ENCODE results near the gene GJA1. TPM values are rescaled to one million over a fixed set of nuclear protein-coding genes. Genes with fewer than 3 reads are reported as not detected.
A peak's percentile ranks its signal among the peaks of the same experiment; 100 is the strongest.

The GJA1 gene
- total RNA-seq, 6 donors from 2014 or later: 12.6 to 155 (median 87.8) TPM

DNA sequence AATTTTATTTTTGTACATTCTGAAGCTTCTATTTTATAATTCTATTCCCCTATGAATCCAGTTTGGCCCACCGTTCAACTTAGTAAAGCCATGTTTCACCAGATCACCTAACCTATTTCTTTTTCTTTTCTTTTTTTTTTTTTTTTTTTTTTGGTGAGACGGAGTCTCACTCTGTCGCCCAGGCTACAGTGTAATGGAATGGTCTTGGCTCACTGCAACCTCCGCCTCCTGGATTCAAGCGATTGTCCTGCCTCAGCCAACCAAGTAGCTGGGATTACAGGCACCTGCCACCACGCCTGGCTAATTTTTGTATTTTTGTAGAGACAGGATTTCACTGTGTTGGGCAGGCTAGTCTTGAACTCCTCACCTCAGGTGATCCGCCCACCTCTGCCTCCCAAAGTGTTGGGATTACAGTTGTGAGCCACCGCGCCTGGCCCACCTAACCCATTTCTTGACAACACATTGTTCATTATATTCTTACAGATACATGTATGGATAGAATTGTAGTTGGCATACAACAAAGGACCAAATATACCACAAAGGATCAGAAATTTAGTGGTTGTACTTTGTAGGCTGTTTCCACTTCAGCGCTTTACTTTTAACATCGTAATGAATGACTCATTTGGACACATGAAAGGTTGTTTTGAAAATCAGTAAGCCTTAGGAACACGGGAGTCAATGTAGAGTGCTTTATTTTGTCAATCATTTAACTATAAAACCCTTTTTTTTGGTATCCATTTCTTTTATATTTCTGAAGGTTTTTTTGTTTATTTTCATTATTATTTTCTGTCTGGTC lies 63.2 kb downstream of the GJA1 start:
- Histone ChIP-seq H3K9me3 (no peaks in the 10 kb centered on the region), H3K4me3 (no peak overlapping the region), H3K27ac (no peak overlapping the region), H3K27me3 (no peaks in the 10 kb centered on the region), H3K4me1 (peaks cover 0 to 3% (median under 1%) of the 10 kb centered on the region in 4 donors), H3K36me3 (no peaks in the 10 kb centered on the region)
- ATAC-seq (ENCODE audit: low FRiP score in 2 of 2): peak in 1 of 2 donors; percentile 26
- 88 to 92% methylated on average over 10 to 12 of the region's 12 CpGs for WGBS, 2 donors
- TF ChIP-seq POLR2AphosphoS5 (IDR thresholded peaks at IDR 0.05): no peak
- no peak for TF ChIP-seq EP300 (IDR thresholded peaks at IDR 0.05)
- no peak for TF ChIP-seq POLR2A (IDR thresholded peaks at IDR 0.05)
- TF ChIP-seq, protein P1, sequence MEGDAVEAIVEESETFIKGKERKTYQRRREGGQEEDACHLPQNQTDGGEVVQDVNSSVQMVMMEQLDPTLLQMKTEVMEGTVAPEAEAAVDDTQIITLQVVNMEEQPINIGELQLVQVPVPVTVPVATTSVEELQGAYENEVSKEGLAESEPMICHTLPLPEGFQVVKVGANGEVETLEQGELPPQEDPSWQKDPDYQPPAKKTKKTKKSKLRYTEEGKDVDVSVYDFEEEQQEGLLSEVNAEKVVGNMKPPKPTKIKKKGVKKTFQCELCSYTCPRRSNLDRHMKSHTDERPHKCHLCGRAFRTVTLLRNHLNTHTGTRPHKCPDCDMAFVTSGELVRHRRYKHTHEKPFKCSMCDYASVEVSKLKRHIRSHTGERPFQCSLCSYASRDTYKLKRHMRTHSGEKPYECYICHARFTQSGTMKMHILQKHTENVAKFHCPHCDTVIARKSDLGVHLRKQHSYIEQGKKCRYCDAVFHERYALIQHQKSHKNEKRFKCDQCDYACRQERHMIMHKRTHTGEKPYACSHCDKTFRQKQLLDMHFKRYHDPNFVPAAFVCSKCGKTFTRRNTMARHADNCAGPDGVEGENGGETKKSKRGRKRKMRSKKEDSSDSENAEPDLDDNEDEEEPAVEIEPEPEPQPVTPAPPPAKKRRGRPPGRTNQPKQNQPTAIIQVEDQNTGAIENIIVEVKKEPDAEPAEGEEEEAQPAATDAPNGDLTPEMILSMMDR (IDR thresholded peaks at IDR 0.05): no peak
- DNase-seq: no peak

Small RNAs within 50 kb of the gene (small RNA-seq; reads per million reads assigned to genes)
- 0 reads per million in 4 donors for gene RNU4-35P

Other genes starting within 250 kb of the GJA1 start
- 10 to 100 TPM in 2 of 6 donors, 1 to 10 TPM in 4; 1.2 to 13.5 (median 5.3) TPM for gene TBC1D32, start 101.2 kb upstream of the GJA1 start, total RNA-seq

All from upper lobe of left lung (tissue), 6 donors.